ENCODE measurements around the gene EFS.

DNA sequence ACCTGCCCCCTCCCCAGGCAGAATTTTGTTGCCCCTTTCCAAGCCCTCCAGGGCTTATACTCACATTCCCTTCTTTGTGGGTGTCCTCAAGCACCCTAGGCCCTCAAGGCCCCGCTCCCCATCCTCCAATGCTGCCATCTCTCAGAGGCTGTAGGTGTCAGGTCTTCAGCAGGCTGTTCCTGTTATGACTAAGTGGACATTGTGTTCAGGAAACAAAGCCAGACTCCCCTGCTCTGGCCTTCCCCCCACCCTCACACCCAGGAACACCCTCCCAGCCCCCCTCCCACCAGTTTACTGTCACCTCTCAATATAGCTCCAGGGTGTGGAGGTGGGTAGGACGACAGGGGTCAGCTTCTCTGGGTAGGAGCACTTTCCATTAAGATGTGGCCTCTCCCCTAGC is 44.5 kb upstream of the EFS start:
- TF ChIP-seq, protein P1, sequence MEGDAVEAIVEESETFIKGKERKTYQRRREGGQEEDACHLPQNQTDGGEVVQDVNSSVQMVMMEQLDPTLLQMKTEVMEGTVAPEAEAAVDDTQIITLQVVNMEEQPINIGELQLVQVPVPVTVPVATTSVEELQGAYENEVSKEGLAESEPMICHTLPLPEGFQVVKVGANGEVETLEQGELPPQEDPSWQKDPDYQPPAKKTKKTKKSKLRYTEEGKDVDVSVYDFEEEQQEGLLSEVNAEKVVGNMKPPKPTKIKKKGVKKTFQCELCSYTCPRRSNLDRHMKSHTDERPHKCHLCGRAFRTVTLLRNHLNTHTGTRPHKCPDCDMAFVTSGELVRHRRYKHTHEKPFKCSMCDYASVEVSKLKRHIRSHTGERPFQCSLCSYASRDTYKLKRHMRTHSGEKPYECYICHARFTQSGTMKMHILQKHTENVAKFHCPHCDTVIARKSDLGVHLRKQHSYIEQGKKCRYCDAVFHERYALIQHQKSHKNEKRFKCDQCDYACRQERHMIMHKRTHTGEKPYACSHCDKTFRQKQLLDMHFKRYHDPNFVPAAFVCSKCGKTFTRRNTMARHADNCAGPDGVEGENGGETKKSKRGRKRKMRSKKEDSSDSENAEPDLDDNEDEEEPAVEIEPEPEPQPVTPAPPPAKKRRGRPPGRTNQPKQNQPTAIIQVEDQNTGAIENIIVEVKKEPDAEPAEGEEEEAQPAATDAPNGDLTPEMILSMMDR (conservative IDR thresholded peaks at IDR 0.05; ENCODE audit: low read length): no peak
- no peak for TF ChIP-seq EZH2phosphoT487 (IDR thresholded peaks at IDR 0.05; ENCODE audit: borderline replicate concordance, low read depth, low read length)

All from OCI-LY7 (cell line).